Natural killer cell treated with Interleukin-12 subunit alpha and Interleukin-12 subunit beta and Interleukin-15 and Interleukin-18, amount 100 ng/mL, for 72 hours (primary cell): ENCODE results near the gene HABP2. TPM values are rescaled to one million over a fixed set of nuclear protein-coding genes. Genes with fewer than 3 reads are reported as not detected.

Experiments
- ATAC-seq, 2 donors: fragments of 150-1000 bp; cut with Tn5 transposase in 1 of 2; sonication (Bioruptor Pico), chemical (Tn5 transposase) in 1 of 2; 2 replicates each; pipeline ENCODE4 v1.10.0; 2021
- DNase-seq: peaks from one replicate; pipeline ENCODE4 v3.0.0; 2022; ENCODE audit warnings: low spot score
- H3K27ac Mint-ChIP-seq, 2 donors: 1 replicate in 1 of 2; 2 replicates in 1 of 2; pipeline ENCODE4 v1.8.0; 2022; ENCODE audit warnings: mixed read lengths in 2 of 2, mild to moderate bottlenecking in 1 of 2, moderate library complexity in 1 of 2
- H3K27me3 Mint-ChIP-seq, 2 donors: 1 replicate in 1 of 2; 2 replicates in 1 of 2; pipeline ENCODE4 v1.8.0; 2022; ENCODE audit warnings: mixed read lengths in 2 of 2
- H3K36me3 Mint-ChIP-seq: one replicate; pipeline ENCODE4 v1.8.0; 2022; ENCODE audit warnings: mixed read lengths
- H3K4me1 Mint-ChIP-seq, 2 donors: 1 replicate in 1 of 2; 2 replicates in 1 of 2; pipeline ENCODE4 v1.8.0; 2022; ENCODE audit warnings: low read depth in 2 of 2, mixed read lengths in 2 of 2, mild to moderate bottlenecking in 1 of 2
- H3K4me3 Mint-ChIP-seq: one replicate; pipeline ENCODE4 v1.8.0; 2022; ENCODE audit warnings: mixed read lengths
- H3K9me3 Mint-ChIP-seq: 2 replicates; pipeline ENCODE4 v1.8.0; 2022; ENCODE audit warnings: mixed read lengths
- total RNA-seq, 2 donors: library from RNA; stranded (reverse); gene quantifications; one replicate each; pipeline ENCODE4 v1.2.3, GENCODE V29; 2022

HABP2 gene
- total RNA-seq, 2 donors from 2014 or later: not detected

DNA sequence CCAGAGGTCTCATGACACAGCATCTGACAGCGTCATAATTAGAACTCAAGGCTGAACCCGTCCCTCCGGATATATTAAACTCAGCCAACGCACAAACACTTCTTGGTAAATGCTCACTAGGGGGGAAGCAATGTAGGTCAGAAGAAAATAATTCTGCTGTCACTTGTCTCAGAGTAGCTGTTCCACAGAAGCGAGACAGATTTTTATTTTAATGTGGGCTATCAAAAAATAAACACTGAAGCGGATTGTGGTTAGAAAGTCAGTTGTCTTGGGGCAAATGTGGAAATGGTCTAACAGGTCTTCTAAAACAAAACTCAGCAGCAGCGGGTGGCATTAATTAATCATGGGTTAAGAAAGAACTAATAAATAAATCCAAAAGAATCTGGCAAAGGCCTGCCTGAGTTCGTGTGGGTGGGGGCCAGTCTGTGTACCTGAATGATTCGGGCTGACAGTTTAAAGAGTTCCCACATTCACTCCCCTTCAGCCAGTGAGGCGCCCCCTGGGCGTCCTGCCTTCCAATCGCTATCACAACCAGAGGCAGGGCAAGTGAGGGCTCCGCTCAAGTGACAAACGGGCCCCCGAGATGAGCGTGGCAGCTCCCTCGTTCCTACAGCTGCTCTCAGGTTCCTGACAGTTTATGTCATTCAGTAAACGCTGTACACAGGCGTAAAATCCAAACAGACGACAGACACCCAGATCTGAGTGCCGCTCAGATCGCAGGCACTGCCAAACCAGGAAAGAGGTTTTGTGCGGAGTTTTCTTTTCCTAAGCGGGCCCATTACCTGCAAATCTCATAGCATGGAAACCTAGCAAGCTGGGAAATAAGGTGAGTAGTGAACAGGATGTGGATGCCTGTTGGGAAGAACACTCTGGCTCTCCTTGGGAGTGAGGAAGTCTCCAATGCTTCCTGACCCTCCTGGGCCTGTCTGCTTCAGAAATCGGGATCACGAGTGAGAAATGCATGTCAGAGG lies 58.1 kb downstream of the HABP2 start:
- no peak overlapping the region for H3K4me3 Mint-ChIP-seq
- H3K27ac Mint-ChIP-seq: no peak overlapping the region
- H3K4me1 Mint-ChIP-seq: no peaks in the 10 kb centered on the region
- no peaks in the 10 kb centered on the region for H3K9me3 Mint-ChIP-seq
- DNase-seq (no peak), ATAC-seq (no peak)
- H3K36me3 Mint-ChIP-seq: no peaks in the 10 kb centered on the region
- H3K27me3 Mint-ChIP-seq: peaks cover 21 to 38% of the 10 kb centered on the region in 2 donors

DNA sequence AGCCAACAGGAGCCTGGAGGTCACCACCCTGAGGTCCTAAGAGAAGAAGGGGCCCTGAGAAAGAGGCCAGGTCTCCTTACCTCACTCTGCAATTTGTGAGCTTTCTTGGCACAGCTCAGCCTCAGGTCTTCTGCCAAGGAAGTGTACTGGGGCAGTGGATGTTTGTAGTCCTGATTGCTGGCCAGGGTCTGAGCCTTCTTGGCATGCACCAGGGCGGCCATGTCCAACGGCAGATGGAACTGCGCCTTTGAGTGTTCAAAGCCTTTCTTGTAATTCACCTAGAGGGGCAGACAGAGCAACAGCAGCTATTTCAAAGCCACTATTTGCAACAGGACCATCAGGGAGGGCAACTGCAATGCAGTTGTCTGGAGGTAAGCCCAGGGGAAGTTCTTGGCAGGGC lies 59.3 kb downstream of the HABP2 start:
- H3K27me3 Mint-ChIP-seq: peaks cover 28 to 46% of the 10 kb centered on the region in 2 donors

DNA sequence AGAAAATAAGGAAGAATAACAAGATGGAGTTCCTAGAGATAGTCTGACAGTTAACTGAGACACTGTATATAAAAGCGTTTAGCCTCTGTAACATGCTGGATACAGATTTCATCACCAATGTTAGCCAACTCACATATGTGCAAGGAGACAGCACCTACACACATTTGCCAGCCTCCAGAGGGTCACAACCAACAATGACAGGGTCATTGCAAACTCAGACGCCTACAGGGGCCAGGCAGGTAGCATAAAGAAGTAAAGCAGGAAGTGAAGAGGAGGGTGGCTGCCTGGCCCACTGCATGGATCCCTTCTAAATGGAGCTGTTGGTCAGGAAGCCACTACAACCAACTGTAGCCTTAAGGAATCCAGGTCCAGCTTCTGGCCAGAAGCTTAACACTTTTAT lies 60.6 kb downstream of the HABP2 start:
- Mint-ChIP-seq H3K36me3 (no peaks in the 10 kb centered on the region), H3K9me3 (no peaks in the 10 kb centered on the region), H3K27ac (no peak overlapping the region), H3K4me3 (no peak overlapping the region), H3K4me1 (no peaks in the 10 kb centered on the region), H3K27me3 (peaks cover 30 to 40% of the 10 kb centered on the region in 2 donors)
- DNase-seq (no peak), ATAC-seq (no peak)

More for the DNA sequence above, 59.3 kb downstream of the HABP2 start:
- Mint-ChIP-seq H3K4me3 (no peak overlapping the region), H3K4me1 (no peaks in the 10 kb centered on the region), H3K36me3 (no peaks in the 10 kb centered on the region), H3K27ac (no peak overlapping the region), H3K9me3 (no peaks in the 10 kb centered on the region)
- no peak for DNase-seq
- ATAC-seq: no peak

DNA sequence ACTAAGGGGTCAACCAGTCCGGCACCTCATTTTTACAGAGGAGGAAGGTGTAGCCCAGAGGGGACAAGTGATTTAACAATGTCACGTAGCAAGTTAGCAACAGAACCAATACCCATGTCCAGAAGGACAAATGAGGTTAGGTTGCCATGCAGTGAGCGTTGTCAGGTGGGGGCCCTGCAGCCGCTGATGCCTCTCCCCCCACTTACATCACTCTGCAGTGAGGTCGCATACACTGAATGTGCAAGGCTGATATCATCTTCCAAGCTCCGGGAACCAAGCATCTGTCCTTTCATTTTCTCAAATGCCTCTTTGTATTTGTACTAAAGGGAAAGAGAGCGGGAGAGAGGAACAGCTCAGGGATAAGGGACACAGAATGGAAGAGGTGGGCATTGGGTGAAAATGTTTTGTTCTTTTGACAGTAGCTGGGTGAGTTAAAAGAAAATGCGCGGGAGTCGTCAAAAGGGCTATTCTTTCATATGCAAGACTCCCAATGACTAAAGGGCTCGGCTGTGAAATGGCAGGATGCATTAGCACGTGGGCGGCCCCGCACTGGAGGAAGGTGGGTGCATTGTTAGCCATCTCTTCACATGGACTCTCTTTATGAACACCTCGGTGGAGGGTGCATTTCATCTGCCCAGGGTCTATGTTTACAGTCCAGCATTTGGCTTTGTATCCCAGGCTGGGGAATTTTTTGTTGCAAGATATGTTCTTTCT lies 61.3 kb downstream of the HABP2 start:
- Mint-ChIP-seq H3K27me3 (peaks cover 30 to 38% of the 10 kb centered on the region in 2 donors), H3K9me3 (no peaks in the 10 kb centered on the region), H3K4me1 (no peaks in the 10 kb centered on the region), H3K36me3 (no peaks in the 10 kb centered on the region), H3K4me3 (no peak overlapping the region), H3K27ac (no peak overlapping the region)
- ATAC-seq (no peak), DNase-seq (no peak)

DNA sequence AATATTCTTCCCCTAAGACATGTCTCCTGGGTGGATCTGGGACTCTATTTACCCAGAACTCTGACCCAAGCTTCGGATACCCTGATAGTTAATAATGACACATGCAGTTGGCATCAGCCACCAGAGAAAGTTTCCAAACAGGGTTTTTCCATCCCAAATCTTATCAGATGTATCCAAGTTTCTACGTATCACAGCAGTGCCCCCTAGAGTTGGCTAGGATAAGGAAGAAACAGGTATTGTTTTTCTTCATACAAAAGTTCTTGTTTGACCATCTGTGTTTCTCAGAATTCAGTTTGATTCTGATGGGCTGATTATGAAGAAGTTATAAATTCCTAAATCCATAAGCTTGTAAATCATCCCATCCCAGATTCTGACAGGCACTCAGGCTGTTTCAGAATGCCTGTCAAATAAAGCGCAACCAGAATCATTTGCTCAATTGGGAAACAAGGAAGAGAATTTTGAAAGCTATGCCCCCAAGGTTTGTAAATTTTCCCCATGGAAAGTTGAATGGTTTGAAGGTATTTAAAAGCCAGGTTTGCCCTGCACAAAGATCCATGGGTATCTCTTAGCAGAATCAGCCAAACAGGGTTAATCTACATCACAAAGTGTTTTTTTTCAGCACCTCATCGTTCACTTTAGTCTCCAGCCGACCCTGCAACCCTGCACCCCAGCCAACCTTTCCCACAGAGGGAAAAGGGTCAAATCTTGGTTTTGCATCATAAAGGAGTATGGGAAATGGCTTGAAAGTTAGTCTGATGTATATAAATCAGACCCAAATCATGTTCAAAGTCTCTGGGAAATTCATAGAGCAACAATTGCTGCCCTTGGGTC lies 63.6 kb downstream of the HABP2 start:
- Mint-ChIP-seq H3K4me3 (no peak overlapping the region), H3K9me3 (no peaks in the 10 kb centered on the region), H3K27ac (no peak overlapping the region), H3K36me3 (no peaks in the 10 kb centered on the region), H3K27me3 (peaks cover 32 to 38% of the 10 kb centered on the region in 2 donors), H3K4me1 (no peaks in the 10 kb centered on the region)
- no peak for DNase-seq
- ATAC-seq: no peak

- ATAC-seq (no peak), DNase-seq (no peak)
- no peaks in the 10 kb centered on the region for H3K36me3 Mint-ChIP-seq
- H3K4me1 Mint-ChIP-seq: no peaks in the 10 kb centered on the region
- H3K4me3 Mint-ChIP-seq: no peak overlapping the region
- H3K27me3 Mint-ChIP-seq: peaks cover 32 to 38% of the 10 kb centered on the region in 2 donors
- no peak overlapping the region for H3K27ac Mint-ChIP-seq
- no peaks in the 10 kb centered on the region for H3K9me3 Mint-ChIP-seq
These were observed 64.2 kb downstream of the HABP2 start for GRCh38 chr10:113617086-113617485.

DNA sequence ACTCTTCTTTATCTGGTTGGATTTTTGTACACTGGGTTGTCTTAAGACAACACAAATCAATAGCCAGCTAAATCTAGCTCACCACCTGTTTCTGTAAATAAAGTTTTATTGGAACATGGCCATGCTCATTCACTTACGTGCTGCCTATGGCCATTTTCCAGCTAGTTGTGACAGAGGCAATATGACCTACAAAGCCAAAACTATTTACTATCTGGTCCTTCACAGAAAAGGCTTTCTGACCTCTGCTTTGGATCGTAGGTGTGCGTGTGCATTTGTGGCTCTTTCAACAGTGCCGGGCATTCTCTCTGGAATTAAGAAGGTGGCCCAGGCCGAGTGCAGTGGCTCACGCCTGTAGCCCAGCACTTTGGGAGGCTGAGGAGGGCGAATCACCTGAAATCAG lies 65.5 kb downstream of the HABP2 start:
- Mint-ChIP-seq H3K4me1 (no peaks in the 10 kb centered on the region), H3K27me3 (peaks cover 24 to 35% of the 10 kb centered on the region in 2 donors), H3K9me3 (no peaks in the 10 kb centered on the region), H3K27ac (no peak overlapping the region), H3K36me3 (no peaks in the 10 kb centered on the region), H3K4me3 (no peak overlapping the region)
- DNase-seq: no peak
- no peak for ATAC-seq

DNA sequence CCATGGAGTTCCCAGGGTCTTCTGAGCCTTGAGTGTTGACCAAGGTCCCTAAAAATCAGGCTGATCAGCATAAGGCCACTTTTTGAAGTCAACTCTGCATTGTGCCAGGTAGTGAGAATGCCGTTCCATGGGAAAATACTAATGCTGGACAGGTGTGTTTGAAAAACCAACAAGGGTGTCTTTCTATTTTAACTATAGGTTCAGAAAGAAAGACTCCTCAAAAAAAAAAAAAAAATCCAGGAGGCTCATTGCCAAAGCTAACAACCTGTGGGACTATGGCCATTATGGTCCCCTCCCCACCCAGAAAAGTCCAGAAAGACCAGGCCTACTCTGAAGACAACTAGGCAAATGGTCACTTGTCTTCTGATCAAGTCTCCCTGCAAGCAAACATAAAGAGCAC lies 66.5 kb downstream of the HABP2 start:
- H3K4me3 Mint-ChIP-seq: no peak overlapping the region
- no peaks in the 10 kb centered on the region for H3K9me3 Mint-ChIP-seq
- peaks cover 23 to 33% of the 10 kb centered on the region in 2 donors for H3K27me3 Mint-ChIP-seq
- no peaks in the 10 kb centered on the region for H3K4me1 Mint-ChIP-seq
- no peak for ATAC-seq
- no peaks in the 10 kb centered on the region for H3K36me3 Mint-ChIP-seq
- no peak overlapping the region for H3K27ac Mint-ChIP-seq
- DNase-seq: no peak

DNA sequence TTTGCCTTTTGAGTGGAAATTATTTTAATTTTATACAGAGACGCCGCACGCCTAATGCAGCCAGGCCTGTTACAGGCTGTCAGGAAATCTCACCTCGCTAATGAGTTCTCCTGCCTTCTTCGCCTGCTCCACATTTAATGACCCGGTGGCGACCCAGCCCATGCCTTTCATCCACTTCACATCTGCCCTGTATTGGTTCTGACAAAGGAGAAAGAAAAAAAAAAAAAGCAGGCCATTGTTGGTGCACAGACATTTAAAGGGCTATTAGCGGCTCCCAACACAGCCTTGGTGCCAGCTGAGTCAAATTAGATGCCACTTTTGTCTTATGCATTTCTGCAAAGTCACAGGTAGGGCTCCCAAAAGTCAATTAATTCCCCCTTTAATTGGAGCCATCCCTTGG lies 67.7 kb downstream of the HABP2 start:
- ATAC-seq (no peak), DNase-seq (no peak)
- Mint-ChIP-seq H3K36me3 (no peaks in the 10 kb centered on the region), H3K27ac (no peak overlapping the region), H3K27me3 (peaks cover 26 to 33% of the 10 kb centered on the region in 2 donors), H3K4me3 (no peak overlapping the region), H3K4me1 (no peaks in the 10 kb centered on the region), H3K9me3 (no peaks in the 10 kb centered on the region)

DNA sequence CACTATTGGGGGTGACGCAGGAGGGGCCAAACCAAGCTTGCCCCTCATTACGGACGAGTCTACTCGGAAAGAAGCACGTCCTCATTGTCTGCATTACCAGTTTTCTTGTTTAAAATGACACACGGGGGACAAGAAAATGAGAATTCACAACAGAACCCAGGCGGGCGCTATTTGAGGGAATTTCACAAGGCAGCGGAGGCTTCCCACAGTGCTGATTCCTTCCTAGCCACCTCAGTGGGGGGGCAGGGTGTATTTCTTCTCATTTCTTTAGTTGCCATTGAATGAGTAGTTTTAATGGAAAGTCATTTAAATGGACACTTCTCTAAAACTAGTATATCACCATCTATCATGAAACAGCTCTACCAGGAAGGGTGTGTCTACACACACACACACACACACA lies 68.1 kb downstream of the HABP2 start:
- Mint-ChIP-seq H3K4me3 (no peak overlapping the region), H3K4me1 (no peaks in the 10 kb centered on the region), H3K27me3 (peaks cover 23 to 32% of the 10 kb centered on the region in 2 donors), H3K36me3 (no peaks in the 10 kb centered on the region), H3K27ac (no peak overlapping the region), H3K9me3 (no peaks in the 10 kb centered on the region)
- ATAC-seq (no peak), DNase-seq (no peak)

DNA sequence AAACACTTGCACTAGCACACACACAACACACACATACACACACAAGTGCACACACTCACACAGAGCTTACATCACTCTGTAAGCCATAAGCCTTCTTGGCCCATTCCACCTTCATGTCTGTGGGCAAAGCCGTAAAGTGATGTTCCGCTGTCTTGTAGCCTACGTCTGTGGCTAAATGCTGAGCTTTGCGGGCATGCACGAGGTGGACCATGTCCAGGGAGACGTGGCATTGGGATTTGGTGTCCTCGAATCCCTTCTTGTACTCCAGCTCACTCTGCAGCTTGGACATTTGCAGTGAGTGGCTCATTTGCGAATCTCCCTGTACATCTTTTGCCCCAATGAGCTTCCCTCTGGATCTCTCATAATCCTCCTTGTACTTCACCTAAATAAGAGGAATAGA lies 68.9 kb downstream of the HABP2 start:
- H3K36me3 Mint-ChIP-seq: no peaks in the 10 kb centered on the region
- peaks cover 18 to 23% of the 10 kb centered on the region in 2 donors for H3K27me3 Mint-ChIP-seq
- H3K4me1 Mint-ChIP-seq: no peaks in the 10 kb centered on the region
- no peak for ATAC-seq
- no peaks in the 10 kb centered on the region for H3K9me3 Mint-ChIP-seq
- no peak for DNase-seq
- no peak overlapping the region for H3K27ac Mint-ChIP-seq
- no peak overlapping the region for H3K4me3 Mint-ChIP-seq

DNA sequence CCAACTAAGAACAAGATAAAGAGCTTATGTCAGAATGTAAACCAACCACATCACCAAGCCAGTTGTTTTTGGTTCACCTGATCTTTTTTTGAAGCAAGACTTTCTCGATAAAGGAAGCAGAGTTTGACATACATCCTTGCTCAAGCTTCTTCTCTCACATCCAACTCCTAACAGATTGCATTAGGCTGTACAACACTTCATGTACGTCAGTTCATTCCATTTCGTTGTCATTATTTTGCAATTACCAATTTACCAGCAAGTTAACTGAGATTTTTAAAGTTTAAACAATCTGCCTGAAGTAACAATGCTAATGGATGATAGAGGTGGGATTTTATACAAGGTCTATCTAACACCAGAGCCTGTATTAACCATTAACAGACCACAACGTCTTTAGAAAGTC lies 70.0 kb downstream of the HABP2 start:
- Mint-ChIP-seq H3K4me3 (no peak overlapping the region), H3K36me3 (no peaks in the 10 kb centered on the region), H3K9me3 (no peaks in the 10 kb centered on the region), H3K4me1 (no peaks in the 10 kb centered on the region), H3K27me3 (peaks cover 16 to 20% of the 10 kb centered on the region in 2 donors), H3K27ac (no peak overlapping the region)
- no peak for ATAC-seq
- DNase-seq: no peak

- Mint-ChIP-seq H3K36me3 (no peaks in the 10 kb centered on the region), H3K27me3 (peaks cover 18 to 20% of the 10 kb centered on the region in 2 donors), H3K4me1 (no peaks in the 10 kb centered on the region), H3K4me3 (no peak overlapping the region), H3K27ac (no peak overlapping the region), H3K9me3 (no peaks in the 10 kb centered on the region)
- ATAC-seq (no peak), DNase-seq (no peak)
These were observed 72.8 kb downstream of the HABP2 start for GRCh38 chr10:113625461-113626186.
